CD14-positive monocyte (primary cell): ENCODE data around the gene CNTN4. TPM values are rescaled to one million over a fixed set of nuclear protein-coding genes. Genes with fewer than 3 reads are reported as not detected.

Source experiments
- DNase-seq, 3 donors: peaks; one replicate each; pipeline ENCODE4 v3.0.0-alpha.2; 2011 to 2022
- H2AFZ ChIP-seq: 2 replicates; pipeline ENCODE4 v1.6.0; 2012; ENCODE audit warnings: mild to moderate bottlenecking, low read depth, low read length, inconsistent platforms; ENCODE audit not compliant: insufficient read depth, poor library complexity, severe bottlenecking
- H3K27ac ChIP-seq, 2 donors: 1 replicate in 1 of 2; 2 replicates in 1 of 2; pipeline ENCODE4 v1.5.1; 2012 to 2013; ENCODE audit warnings: low read length in 2 of 2, control low read depth in 1 of 2, inconsistent platforms in 1 of 2, low read depth in 1 of 2, mild to moderate bottlenecking in 1 of 2
- H3K27me3 ChIP-seq, 2 donors: one replicate each; pipeline versions ENCODE4 v1.6.0 to v1.6.1; 2011 to 2013; ENCODE audit warnings: low read length in 2 of 2; ENCODE audit not compliant: control insufficient read depth in 2 of 2, insufficient read depth in 2 of 2
- H3K36me3 ChIP-seq, 2 donors: replicated peaks in 1 of 2; 1 replicate in 1 of 2; 2 replicates in 1 of 2; pipeline versions ENCODE4 v1.5.1 to v1.6.1; 2012 to 2013; ENCODE audit warnings: low read length in 2 of 2, control low read depth in 1 of 2, inconsistent platforms in 1 of 2, mild to moderate bottlenecking in 1 of 2; ENCODE audit not compliant: insufficient read depth in 2 of 2, control insufficient read depth in 1 of 2
- H3K4me1 ChIP-seq, 2 donors: 1 replicate in 1 of 2; 2 replicates in 1 of 2; pipeline versions ENCODE4 v1.5.1 to v1.6.1; 2012 to 2013; ENCODE audit warnings: low read length in 2 of 2, control low read depth in 1 of 2, inconsistent platforms in 1 of 2, mild to moderate bottlenecking in 1 of 2, moderate library complexity in 1 of 2; ENCODE audit not compliant: insufficient read depth in 2 of 2, control insufficient read depth in 1 of 2
- H3K4me2 ChIP-seq: replicated peaks from 2 replicates; pipeline ENCODE3; 2012; ENCODE audit warnings: low read length, moderate library complexity, mild to moderate bottlenecking; ENCODE audit not compliant: poor library complexity, severe bottlenecking; ENCODE audit errors: extremely low read depth
- H3K4me3 ChIP-seq, 3 experiments: fragments of 200-600 bp in 1 of 3; sonication (generic) in 1 of 3; replicated peaks in 1 of 3; 1 replicate in 2 of 3; 2 replicates in 1 of 3; pipeline ENCODE4 v1.5.1; 2011 to 2013; ENCODE audit warnings: low read length in 3 of 3, mild to moderate bottlenecking in 3 of 3, control low read depth in 2 of 3, low read depth in 2 of 3, inconsistent platforms in 1 of 3, moderate library complexity in 1 of 3
- H3K79me2 ChIP-seq: 2 replicates; pipeline ENCODE4 v1.6.0; 2012; ENCODE audit warnings: mild to moderate bottlenecking, control low read depth, inconsistent platforms, low read length, moderate library complexity; ENCODE audit not compliant: insufficient read depth
- H3K9ac ChIP-seq: 2 replicates; pipeline ENCODE4 v1.6.0; 2017; ENCODE audit warnings: low read length, mild to moderate bottlenecking; ENCODE audit not compliant: insufficient read depth, poor library complexity, severe bottlenecking
- H3K9me3 ChIP-seq, 2 donors: replicated peaks in 1 of 2; 1 replicate in 1 of 2; 2 replicates in 1 of 2; pipeline versions ENCODE4 v1.5.1 to v1.6.1; 2012 to 2013; ENCODE audit warnings: low read length in 2 of 2, control low read depth in 1 of 2; ENCODE audit not compliant: control insufficient read depth in 1 of 2, insufficient read depth in 1 of 2
- H4K20me1 ChIP-seq: 2 replicates; pipeline ENCODE4 v1.6.0; 2012; ENCODE audit warnings: mild to moderate bottlenecking, low read length, control low read depth, moderate library complexity; ENCODE audit not compliant: insufficient read depth
- H3K27ac Mint-ChIP-seq, 7 donors: one replicate each; pipeline ENCODE4 v1.8.0; 2020; ENCODE audit warnings: mild to moderate bottlenecking in 7 of 7, mixed read lengths in 7 of 7, moderate library complexity in 6 of 7, inconsistent platforms in 2 of 7
- H3K27me3 Mint-ChIP-seq, 3 donors: one replicate each; pipeline ENCODE4 v1.8.0; 2021 to 2022; ENCODE audit warnings: low read depth in 3 of 3, mild to moderate bottlenecking in 3 of 3, mixed read lengths in 3 of 3, moderate library complexity in 3 of 3, inconsistent platforms in 1 of 3
- H3K36me3 Mint-ChIP-seq, 2 donors: one replicate each; pipeline ENCODE4 v1.8.0; 2020; ENCODE audit warnings: mixed read lengths in 2 of 2, inconsistent platforms in 1 of 2, mild to moderate bottlenecking in 1 of 2
- H3K4me1 Mint-ChIP-seq: one replicate; pipeline ENCODE4 v1.8.0; 2020; ENCODE audit warnings: mild to moderate bottlenecking, mixed read lengths
- H3K4me3 Mint-ChIP-seq, 2 donors: one replicate each; pipeline ENCODE4 v1.8.0; 2020; ENCODE audit warnings: mild to moderate bottlenecking in 2 of 2, mixed read lengths in 2 of 2, moderate library complexity in 1 of 2
- H3K9me3 Mint-ChIP-seq, 7 donors: one replicate each; pipeline ENCODE4 v1.8.0; 2020 to 2022; ENCODE audit warnings: mixed read lengths in 7 of 7, mild to moderate bottlenecking in 6 of 7, moderate library complexity in 6 of 7, inconsistent platforms in 2 of 7
- CTCF ChIP-seq: fragments of 200-600 bp; IDR thresholded peaks from one replicate; pipeline ENCODE4 v1.8.0; 2022; ENCODE audit warnings: antibody characterized with exemption, mild to moderate bottlenecking
- WGBS: methylation state at CpG from one replicate; pipeline ENCODE4 v1.1.5; 2013; ENCODE audit warnings: missing lambda C conversion rate; ENCODE audit not compliant: insufficient coverage; 5-methylcytosine and 5-hydroxymethylcytosine counted together
- intact Hi-C, 2 donors: fragments of 100-400 bp; cut with micrococcal nuclease; formaldehyde crosslinking; loops; one replicate each; pipeline versions ENCODE4 v1.15.0 to v1.15.1; 2023
- polyA plus RNA-seq, 3 donors: library from polyadenylated mRNA; depleted of rRNA in 1 of 3; unstranded in 2 of 3; stranded (reverse) in 1 of 3; fragments of 300-500 nt in 2 of 3; fragments of >200 nt in 1 of 3; fragmentation: Illumina TruSeq in 2 of 3; gene quantifications; 1 replicate in 2 of 3; 2 replicates in 1 of 3; pipeline ENCODE4 v1.2.3, GENCODE V29; 2012 to 2021

The CNTN4 gene
- polyA plus RNA-seq, 3 donors, result not detected

GRCh38 chr3:2727610-2728318, 629.1 kb downstream of the CNTN4 start:
- Mint-ChIP-seq H3K36me3 (no peaks in the 10 kb centered on the region), H3K27me3 (no peaks in the 10 kb centered on the region), H3K4me3 (no peak overlapping the region), H3K9me3 (peaks cover 0 to 6% (median 0%) of the 10 kb centered on the region in 7 donors), H3K27ac (no peak overlapping the region), H3K4me1 (no peaks in the 10 kb centered on the region)
- H3K4me3 ChIP-seq, result no peak overlapping the region
- no peak overlapping the region for H3K4me2 ChIP-seq
- intact Hi-C loops, result no loop called here
- 83% methylated on average over 1 of the region's 8 CpGs for WGBS
- no peak for DNase-seq
- H3K27me3 ChIP-seq, result no peaks in the 10 kb centered on the region
- no peaks in the 10 kb centered on the region for H4K20me1 ChIP-seq
- H2AFZ ChIP-seq, result no peak overlapping the region
- H3K9me3 ChIP-seq, result no peaks in the 10 kb centered on the region
- H3K9ac ChIP-seq, result no peak overlapping the region
- no peak overlapping the region for H3K27ac ChIP-seq
- no peaks in the 10 kb centered on the region for H3K79me2 ChIP-seq
- no peak for TF ChIP-seq CTCF
- H3K36me3 ChIP-seq, result no peaks in the 10 kb centered on the region
- no peaks in the 10 kb centered on the region for H3K4me1 ChIP-seq

GRCh38 chr3:2731843-2732242, 633.2 kb downstream of the CNTN4 start:
- Mint-ChIP-seq H3K9me3 (peaks cover 0 to 11% (median 0%) of the 10 kb centered on the region in 7 donors), H3K27ac (no peak overlapping the region), H3K27me3 (no peaks in the 10 kb centered on the region), H3K36me3 (no peaks in the 10 kb centered on the region), H3K4me1 (no peaks in the 10 kb centered on the region), H3K4me3 (no peak overlapping the region)
- Histone ChIP-seq H3K4me2 (no peak overlapping the region), H3K79me2 (no peaks in the 10 kb centered on the region), H3K4me3 (no peak overlapping the region), H3K9ac (no peak overlapping the region), H4K20me1 (no peaks in the 10 kb centered on the region), H3K9me3 (no peaks in the 10 kb centered on the region), H3K36me3 (no peaks in the 10 kb centered on the region), H3K27ac (no peak overlapping the region), H3K4me1 (no peaks in the 10 kb centered on the region), H3K27me3 (no peaks in the 10 kb centered on the region), H2AFZ (no peak overlapping the region)
- 100% methylated on average over 2 of the region's 2 CpGs for WGBS
- no peak for DNase-seq
- intact Hi-C loops, result no loop called here
- TF ChIP-seq CTCF, result no peak
